ENCODE measurements around the gene MCTP2. TPM values are rescaled to one million over a fixed set of nuclear protein-coding genes. Genes with fewer than 3 reads are reported as not detected.

Gene MCTP2
- total RNA-seq, 1 donor from 2014 or later: 58.9 TPM

GRCh38 chr15:94526071-94526689 lies 294.8 kb downstream of the MCTP2 start:
- no peak overlapping the region for H3K27ac Mint-ChIP-seq
- no peaks in the 10 kb centered on the region for H3K27me3 Mint-ChIP-seq
- no peaks in the 10 kb centered on the region for H3K4me1 Mint-ChIP-seq
- H3K4me3 Mint-ChIP-seq: no peak overlapping the region
- intact Hi-C loops (cut with micrococcal nuclease): no loop called here
- H3K9me3 Mint-ChIP-seq: no peaks in the 10 kb centered on the region
- H3K36me3 Mint-ChIP-seq (ENCODE audit: low read depth): no peaks in the 10 kb centered on the region
- no peak for DNase-seq

DNA sequence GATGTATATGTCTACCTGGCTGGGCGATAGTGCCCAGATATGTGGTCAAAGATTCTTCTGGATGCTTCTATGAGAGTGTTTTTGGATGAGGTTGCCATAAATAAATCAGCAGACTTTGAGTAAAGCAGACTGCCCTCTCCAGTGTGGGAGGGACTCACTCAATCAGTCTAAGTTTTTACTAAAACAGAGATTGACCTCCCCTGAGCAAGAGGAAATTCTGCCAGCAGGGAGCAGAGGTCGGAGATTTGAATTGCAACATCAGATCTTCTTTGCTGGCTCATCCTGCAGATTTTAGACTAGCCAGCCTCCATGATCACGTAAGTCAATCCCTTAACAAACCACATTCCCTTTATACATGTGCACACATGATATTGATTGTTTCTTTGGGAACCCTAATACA lies 300.9 kb downstream of the MCTP2 start:
- Mint-ChIP-seq H3K27ac (no peak overlapping the region), H3K4me3 (no peak overlapping the region), H3K9me3 (no peaks in the 10 kb centered on the region), H3K4me1 (no peaks in the 10 kb centered on the region), H3K27me3 (peaks cover 7% of the 10 kb centered on the region), H3K36me3 (ENCODE audit: low read depth) (no peaks in the 10 kb centered on the region)
- intact Hi-C loops (cut with micrococcal nuclease): no loop called here
- no peak for DNase-seq
